ENCODE measurements around the gene ERBB3. TPM values are rescaled to one million over a fixed set of nuclear protein-coding genes. Genes with fewer than 3 reads are reported as not detected.
"Not testable (repeated sequence)": the region's sequence is repeated elsewhere in the genome, so short reads cannot be mapped to it uniquely, and the experiment has no call there.

ERBB3 gene
- polyA plus RNA-seq (ENCODE audit: insufficient read length in 4 of 4): 10 to 100 TPM; 73.9 to 92.9 (median 83.1) TPM

GRCh38 chr12:56079723-56080555 lies at the start of gene ERBB3:
Gene ERBB3 (plus strand): TSS chr12:56080165. CDS start chr12:56080301, 136 bp downstream.
- peak in 3 of 4 donors; percentile 57 to 75 (median 63) for DNase-seq (ENCODE audit: low read depth in 4 of 4, low spot score in 3 of 4)

GRCh38 chr12:56031987-56032386 lies 48.0 kb upstream of the ERBB3 start:
- no peak for DNase-seq (ENCODE audit: low read depth in 4 of 4, low spot score in 3 of 4)

DNA sequence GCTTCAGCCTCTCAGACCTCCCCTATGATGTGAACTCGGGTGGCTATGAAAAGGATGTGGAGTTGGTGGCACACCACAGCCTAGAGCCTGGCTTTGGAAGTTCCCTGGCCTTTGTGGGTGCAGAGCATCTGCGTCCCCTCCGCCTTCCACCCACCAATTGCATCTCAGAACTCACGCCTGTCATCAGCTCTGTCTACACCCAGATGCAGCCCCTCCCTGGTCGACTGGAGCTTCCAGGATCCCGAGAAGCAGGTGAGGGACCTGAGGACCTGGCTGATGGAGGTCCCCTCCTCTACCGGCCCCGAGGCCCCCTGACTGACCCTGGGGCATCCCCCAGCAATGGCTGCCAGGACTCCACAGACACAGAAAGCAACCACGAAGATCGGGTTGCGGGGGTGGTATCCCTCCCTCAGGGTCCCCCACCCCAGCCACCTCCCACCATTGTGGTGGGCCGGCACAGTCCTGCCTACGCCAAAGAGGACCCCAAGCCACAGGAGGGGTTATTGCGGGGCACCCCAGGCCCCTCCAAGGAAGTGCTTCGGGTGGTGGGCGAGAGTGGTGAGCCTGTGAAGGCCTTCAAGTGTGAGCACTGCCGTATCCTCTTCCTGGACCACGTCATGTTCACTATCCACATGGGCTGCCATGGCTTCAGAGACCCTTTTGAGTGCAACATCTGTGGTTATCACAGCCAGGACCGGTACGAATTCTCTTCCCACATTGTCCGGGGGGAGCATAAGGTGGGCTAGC lies 45.2 kb upstream of the ERBB3 start:
- no peak for DNase-seq (ENCODE audit: low read depth in 4 of 4, low spot score in 3 of 4)

GRCh38 chr12:56037161-56037560 lies 42.8 kb upstream of the ERBB3 start:
- no peak for DNase-seq (ENCODE audit: low read depth in 4 of 4, low spot score in 3 of 4)

DNA sequence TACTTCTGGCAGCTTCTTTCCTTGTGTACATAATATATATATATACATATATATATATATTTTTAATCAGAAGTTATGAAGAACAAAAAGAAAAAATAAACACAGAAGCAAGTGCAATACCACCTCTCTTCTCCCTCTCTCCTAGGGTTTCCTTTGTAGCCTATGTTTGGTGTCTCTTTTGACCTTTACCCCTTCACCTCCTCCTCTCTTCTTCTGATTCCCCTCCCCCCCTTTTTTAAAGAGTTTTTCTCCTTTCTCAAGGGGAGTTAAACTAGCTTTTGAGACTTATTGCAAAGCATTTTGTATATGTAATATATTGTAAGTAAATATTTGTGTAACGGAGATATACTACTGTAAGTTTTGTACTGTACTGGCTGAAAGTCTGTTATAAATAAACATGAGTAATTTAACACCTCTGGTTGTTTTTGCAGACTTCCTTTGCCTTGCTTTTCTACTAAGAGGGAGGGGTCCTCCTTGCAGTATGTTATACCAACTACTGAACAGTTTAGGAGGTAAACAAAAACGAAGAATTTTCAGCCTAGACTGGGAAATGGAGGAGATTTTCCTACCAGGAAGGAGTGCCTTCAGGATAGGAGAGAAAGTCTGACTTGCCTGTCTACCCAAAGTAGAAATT lies 41.8 kb upstream of the ERBB3 start:
- no peak for DNase-seq (ENCODE audit: low read depth in 4 of 4, low spot score in 3 of 4)

GRCh38 chr12:56040151-56040550 lies 39.8 kb upstream of the ERBB3 start:
- no peak for DNase-seq (ENCODE audit: low read depth in 4 of 4, low spot score in 3 of 4)

DNA sequence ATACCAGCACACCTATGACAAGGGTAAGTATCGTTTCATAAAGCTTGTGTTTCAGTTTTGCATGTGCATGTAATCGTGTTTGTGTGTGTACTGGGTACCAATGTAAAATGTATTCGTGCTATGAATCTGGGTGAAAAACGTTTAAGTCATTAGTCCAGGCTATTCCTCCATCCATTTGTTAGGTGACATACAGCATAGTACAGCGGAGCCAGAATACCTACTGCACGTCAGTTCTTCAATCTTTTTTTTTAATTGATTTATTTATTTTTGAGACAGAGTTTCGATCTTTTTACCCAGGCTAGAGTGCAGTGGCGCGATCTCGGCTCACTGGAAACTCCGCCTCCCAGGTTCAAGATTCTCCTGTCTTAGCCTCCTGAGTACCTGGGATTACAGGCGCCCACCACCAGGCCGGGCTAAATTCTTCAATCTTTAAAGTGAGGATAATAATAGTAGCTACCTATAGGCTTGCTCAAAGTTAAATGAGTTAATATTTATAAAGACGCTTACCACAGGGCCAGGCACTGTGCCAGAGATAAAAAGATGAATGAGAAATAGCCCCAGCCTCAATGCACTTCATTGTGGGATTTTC lies 38.9 kb upstream of the ERBB3 start:
- DNase-seq (ENCODE audit: low read depth in 4 of 4, low spot score in 3 of 4): no peak

DNA sequence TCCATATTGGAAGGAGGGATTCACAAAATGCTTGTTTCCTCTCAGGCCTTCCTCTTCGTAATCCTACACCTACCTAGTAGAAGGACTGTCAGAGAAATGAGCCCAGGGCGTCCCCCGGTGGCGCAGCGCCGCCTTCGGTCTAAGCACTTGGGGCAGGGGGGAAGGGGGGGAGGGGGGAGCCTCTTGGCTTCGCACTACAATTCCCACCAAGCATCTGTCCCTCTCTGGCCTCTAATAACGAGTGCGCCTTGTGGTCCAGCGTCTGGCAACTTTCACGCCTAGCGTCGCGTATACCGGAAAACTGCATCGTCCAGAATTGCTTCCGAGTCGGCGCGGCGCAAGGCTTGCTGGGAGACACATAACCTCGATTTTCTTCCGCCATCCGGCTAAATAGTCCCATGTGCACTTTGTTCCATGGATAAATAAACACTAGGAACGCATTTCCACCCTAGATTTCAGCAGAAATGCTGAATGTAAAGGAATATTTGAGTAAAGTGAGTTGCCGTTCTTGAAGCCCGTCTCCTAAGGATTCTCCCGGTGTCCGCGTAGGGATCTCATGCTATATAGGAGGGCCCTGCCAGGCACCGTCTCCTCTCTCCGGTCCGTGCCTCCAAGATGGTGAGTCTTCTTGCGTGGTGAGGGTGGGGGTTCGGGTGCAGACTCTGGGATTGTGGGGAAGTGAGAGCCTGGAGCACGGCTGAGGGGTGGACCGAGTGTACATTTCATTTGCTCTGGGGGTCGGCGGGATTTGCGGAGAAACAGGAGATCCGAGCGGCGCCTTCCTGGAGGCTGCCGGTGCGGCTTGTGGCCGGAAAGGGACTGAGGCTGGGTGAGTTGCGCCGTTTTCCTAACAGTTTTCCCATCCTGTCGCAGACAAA lies 38.2 kb upstream of the ERBB3 start, which contains the start of gene RPS26:
TSS of gene RPS26 (plus strand) at position 367 of the 878 bp plus-strand sequence. CDS start at position 616, 249 bp downstream.
- DNase-seq (ENCODE audit: low read depth in 4 of 4, low spot score in 3 of 4): peak; percentile 98 to 99 (median 99)

GRCh38 chr12:56042430-56042813 lies 37.5 kb upstream of the ERBB3 start:
- not testable (repeated sequence) for DNase-seq (ENCODE audit: low read depth in 4 of 4, low spot score in 3 of 4)

GRCh38 chr12:56042843-56043242 lies 37.1 kb upstream of the ERBB3 start:
- DNase-seq (ENCODE audit: low read depth in 4 of 4, low spot score in 3 of 4): no peak

GRCh38 chr12:56046027-56046780 lies 33.8 kb upstream of the ERBB3 start:
- DNase-seq (ENCODE audit: low read depth in 4 of 4, low spot score in 3 of 4): no peak

GRCh38 chr12:56053407-56053893 lies 26.5 kb upstream of the ERBB3 start:
- DNase-seq (ENCODE audit: low read depth in 4 of 4, low spot score in 3 of 4): no peak

DNA sequence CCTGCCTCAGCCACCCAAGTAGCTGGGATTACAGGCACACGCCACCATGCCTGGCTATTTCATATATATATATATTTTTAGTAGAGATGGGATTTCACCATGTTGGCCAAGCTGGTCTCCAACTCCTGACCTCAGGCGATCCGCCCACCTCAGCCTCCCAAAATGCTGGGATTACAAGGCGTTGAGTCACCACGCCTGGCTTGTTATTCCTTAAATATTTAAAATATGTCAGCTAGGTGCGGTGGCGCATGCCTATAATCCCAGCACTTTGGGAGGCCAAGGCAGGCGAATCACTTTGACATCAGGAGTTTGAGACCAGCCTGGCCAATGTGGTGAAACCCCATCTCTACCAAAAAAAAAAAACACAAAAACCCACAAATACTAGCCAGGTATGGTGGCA lies 20.0 kb upstream of the ERBB3 start:
- DNase-seq (ENCODE audit: low read depth in 4 of 4, low spot score in 3 of 4): not testable (repeated sequence)

DNA sequence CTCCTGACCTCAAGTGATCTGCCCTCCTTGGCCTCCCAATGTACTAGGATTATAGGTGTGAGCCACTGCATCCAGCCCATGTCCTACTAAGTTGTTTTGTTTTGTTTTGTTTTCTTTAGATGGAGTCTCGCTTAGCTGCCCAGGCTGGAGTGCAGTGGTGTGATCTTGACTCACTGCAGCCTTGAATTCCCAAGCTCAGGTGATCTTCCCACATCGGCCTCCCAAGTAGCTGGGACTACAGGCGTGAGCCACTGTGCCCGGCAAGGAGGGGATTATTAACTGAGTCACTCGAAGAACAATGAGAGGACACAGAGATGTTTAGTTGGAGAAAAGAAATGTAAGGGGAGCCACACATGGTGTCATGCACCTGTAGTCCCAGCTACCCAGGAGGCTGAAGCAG lies 18.0 kb upstream of the ERBB3 start:
- DNase-seq (ENCODE audit: low read depth in 4 of 4, low spot score in 3 of 4): no peak

DNA sequence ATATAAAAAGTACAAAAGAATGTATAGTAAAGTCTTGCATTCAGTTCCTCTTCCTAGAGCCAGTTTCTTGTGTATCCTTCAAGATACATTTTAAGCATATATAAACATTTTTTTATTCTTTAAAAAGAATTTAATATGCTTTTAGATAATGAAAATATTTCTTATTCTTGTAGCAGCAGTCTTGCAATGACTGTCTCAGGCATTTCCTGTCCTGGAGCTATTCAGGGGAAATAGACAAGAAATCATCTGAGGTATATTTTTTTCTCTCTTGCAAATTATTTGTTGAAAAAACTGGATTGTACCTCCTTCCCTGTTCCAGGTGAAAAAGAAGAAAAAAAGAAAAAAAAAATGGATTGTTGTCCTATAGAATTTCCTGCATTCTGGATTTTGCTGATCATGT lies 17.0 kb upstream of the ERBB3 start:
- no peak for DNase-seq (ENCODE audit: low read depth in 4 of 4, low spot score in 3 of 4)

DNA sequence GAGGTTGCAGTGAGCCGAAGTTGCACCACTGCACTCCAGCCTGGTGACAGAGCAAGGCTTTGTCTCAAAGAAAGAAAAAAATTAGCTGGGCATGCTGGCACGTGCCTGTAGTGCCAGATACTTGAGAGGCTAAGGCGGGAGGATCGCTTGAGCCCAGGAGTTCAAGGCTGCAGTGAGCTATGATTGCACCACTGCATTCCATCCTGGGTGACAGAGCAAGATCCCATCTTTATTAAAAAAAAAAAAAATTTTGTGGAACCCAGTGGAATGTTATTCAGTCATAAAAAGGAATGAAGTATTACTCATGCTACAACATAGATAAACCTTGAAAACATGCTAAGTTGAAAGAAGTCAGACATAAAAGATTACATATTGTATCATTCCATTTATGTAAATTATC lies 8.3 kb upstream of the ERBB3 start:
- DNase-seq (ENCODE audit: low read depth in 4 of 4, low spot score in 3 of 4): no peak

DNA sequence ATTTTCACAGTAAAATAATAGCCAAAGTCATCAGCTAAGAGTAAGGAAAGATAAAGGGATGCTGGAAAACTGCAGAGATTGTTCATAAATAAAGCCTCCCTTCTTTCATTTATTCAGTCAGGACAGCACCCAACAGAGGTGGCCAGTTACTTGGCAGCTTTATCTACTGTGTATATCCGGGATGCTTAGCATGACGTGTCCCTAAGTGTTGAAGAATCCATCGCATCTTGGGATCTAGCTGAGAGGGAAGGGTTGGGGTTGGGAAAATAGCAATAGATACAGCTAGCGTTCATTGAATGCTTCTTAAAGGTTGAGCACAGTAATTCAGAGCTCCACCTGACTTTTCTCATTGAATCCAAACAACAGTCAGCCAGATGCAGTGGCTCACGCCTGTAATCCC lies 5.6 kb upstream of the ERBB3 start:
- DNase-seq (ENCODE audit: low read depth in 4 of 4, low spot score in 3 of 4): no peak

DNA sequence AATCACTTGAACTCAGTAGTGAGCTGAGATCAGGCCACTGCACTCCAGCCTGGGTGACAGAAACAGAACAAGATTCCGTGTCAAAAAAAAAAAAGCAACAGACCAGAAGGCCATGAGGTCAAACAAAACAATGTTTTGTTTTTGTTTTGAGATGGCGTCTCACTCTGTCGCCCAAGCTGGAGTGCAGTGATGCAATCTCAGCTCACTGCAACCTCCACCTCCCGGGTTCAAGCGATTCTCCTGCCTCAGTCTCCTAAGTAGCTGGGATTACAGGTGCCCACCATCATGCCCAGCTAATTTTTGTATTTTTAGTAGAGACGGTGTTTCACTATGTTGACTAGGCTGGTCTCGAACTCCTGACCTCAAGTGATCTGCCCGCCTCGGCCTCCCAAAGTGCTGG lies 2.0 kb upstream of the ERBB3 start:
- not testable (repeated sequence) for DNase-seq (ENCODE audit: low read depth in 4 of 4, low spot score in 3 of 4)

DNA sequence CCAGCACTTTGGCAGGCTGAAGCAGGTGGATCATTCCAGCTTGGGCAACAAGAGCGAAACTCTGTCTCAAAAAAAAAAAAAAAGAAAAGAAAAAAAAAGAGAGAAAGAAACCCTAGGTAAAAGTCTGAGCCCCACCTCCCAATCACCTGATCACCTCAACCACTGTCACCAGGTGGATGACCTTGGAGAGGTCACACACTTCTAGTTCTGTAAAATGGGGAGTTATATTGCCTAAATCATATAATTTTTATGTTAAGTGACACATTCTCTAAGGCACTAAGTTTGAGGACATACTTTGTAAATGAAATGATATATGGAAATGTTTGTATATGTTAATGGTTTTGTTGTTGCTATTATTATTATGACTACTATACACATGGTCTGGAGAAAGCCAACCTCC lies 1.5 kb upstream of the ERBB3 start:
- no peak for DNase-seq (ENCODE audit: low read depth in 4 of 4, low spot score in 3 of 4)

All from right renal pelvis (tissue), 4 donors.